Pancreas (tissue), 10 donors: ENCODE measurements around the gene LRRC39. TPM values are rescaled to one million over a fixed set of nuclear protein-coding genes. Genes with fewer than 3 reads are reported as not detected.

ENCODE experiments used
- ATAC-seq, 4 donors: fragments of 200-7000 bp; cut with Tn5 transposase; one replicate each; pipeline versions ENCODE4 v1.8.0 to v1.9.1; 2020; ENCODE audit warnings: mild to moderate bottlenecking in 4 of 4, moderate library complexity in 4 of 4
- DNase-seq, 6 donors: peaks; one replicate each; pipeline ENCODE4 v3.0.0-alpha.2; 2020
- FAIRE-seq: peaks from 2 replicates; lab custom pipeline; 2012; peaks lifted over from hg19 to GRCh38; lab: Jason Lieb, UNC
- H3K27ac ChIP-seq, 4 donors: fragments of 200-600 bp; sonication (generic); 1 replicate in 3 of 4; 2 replicates in 1 of 4; pipeline versions ENCODE4 v1.5.0 to v1.8.0; 2020
- H3K27me3 ChIP-seq, 4 donors: fragments of 200-600 bp; one replicate each; pipeline ENCODE4 v1.8.0; 2021
- H3K36me3 ChIP-seq, 3 donors: fragments of 200-600 bp; sonication (generic) in 1 of 3; one replicate each; pipeline versions ENCODE4 v1.5.0 to v1.8.0; 2020 to 2021
- H3K4me1 ChIP-seq, 3 donors: fragments of 200-600 bp; one replicate each; pipeline ENCODE4 v1.8.0; 2021
- H3K4me3 ChIP-seq, 4 donors: fragments of 200-600 bp; sonication (generic) in 2 of 4; one replicate each; pipeline versions ENCODE4 v1.5.0 to v1.8.0; 2020 to 2021
- H3K9me3 ChIP-seq, 4 donors: fragments of 200-600 bp; one replicate each; pipeline ENCODE4 v1.8.0; 2021
- CTCF ChIP-seq, 4 donors: fragments of 200-600 bp; sonication (generic) in 3 of 4; IDR thresholded peaks; one replicate each; pipeline versions ENCODE4 v1.5.0 to v1.8.0; 2021; ENCODE audit warnings: antibody characterized with exemption in 4 of 4
- WGBS, 2 donors: extraction: QIAGEN DNeasy Blood & Tissue Kit; methylation state at CpG; one replicate each; pipeline ENCODE4 v1.1.7; 2013; 5-methylcytosine and 5-hydroxymethylcytosine counted together
- intact Hi-C, 3 donors: fragments of 100-400 bp; cut with DNase I; formaldehyde crosslinking; loops; one replicate each; pipeline versions ENCODE4 v1.11.1 to v1.14.2; 2022
- polyA plus RNA-seq, 2 donors: library from polyadenylated mRNA; stranded (reverse); fragments of 200-250 nt; gene quantifications; one replicate each; pipeline ENCODE4 v1.2.3, GENCODE V29; 2013
- total RNA-seq, 6 donors: library from RNA; stranded (reverse); fragmentation: NEBNext Ultra II Directional in 4 of 6; extraction: Animal tissue kit (Norgen Biotek cat#: 25700) in 4 of 6; gene quantifications; one replicate each; pipeline versions ENCODE4 v1.2.1 to v1.2.4, GENCODE V29; 2021 to 2023
- donor health status: healthy with polysubstance abuse.
- donor health status: DM: no; HTN: no; CAD: no; lungs with moderate emphysema.
- donor health status: DM: no; HTN: no; CAD: no.
- donor health status: control.
- donor health status: control.
- donor health status: Bipolar disorder and iron deficiency.
- donor health status: DM: yes; HTN: yes; CAD: no.
- donor health status: DM: no; HTN: no; CAD: no.
- donor health status: DM: no; HTN: no; CAD: no.
- donor health status: DM: yes; HTN: yes; CAD: no.

LRRC39 gene
- total RNA-seq (under 1 TPM; 0.06 to 0.51 (median 0.34) TPM), polyA plus RNA-seq (1 to 10 TPM; 1.5 to 3.0 TPM)

- no peak for TF ChIP-seq CTCF (IDR thresholded peaks at IDR 0.05)
- no peak within 1 kb of the TSS for H3K27ac ChIP-seq
- no peak within 1 kb of the TSS for H3K4me3 ChIP-seq
- H3K4me1 ChIP-seq: no peaks in the 10 kb centered on the region
- no peaks in the 10 kb centered on the region for H3K27me3 ChIP-seq
- no peak for FAIRE-seq
- H3K9me3 ChIP-seq: no peaks in the 10 kb centered on the region
- no peak for ATAC-seq
- intact Hi-C loops: no loop called here
- no peaks in the 10 kb centered on the region for H3K36me3 ChIP-seq
- DNase-seq: no peak
- WGBS, 2 donors: 61 to 68% methylated on average over 5 of the region's 5 CpGs
These were observed at the start of gene LRRC39 for GRCh38 chr1:100178091-100178490. LRRC39 (minus strand) TSS chr1:100178256; CDS start chr1:100168516, 9,740 bp downstream.

DNA sequence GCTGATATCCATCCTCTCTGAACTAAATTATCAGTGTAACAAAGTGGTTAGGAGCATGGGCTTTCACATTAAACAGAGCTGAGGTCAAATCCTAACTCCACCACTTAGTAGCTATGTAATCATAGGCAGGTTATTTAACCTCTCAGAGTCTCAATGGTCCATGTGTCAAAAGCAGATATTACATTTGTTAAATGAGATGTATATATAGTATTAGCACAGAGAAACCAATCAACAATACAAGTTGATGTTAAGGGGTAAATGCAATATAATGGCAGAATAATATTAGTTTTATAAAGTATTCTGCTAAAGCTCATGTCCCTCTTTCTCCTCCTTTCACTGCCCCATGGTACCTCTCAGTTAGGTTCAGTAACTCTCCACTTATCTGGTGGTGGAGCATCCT is 44.4 kb upstream of the LRRC39 start:
- FAIRE-seq (no peak), DNase-seq (no peak), ATAC-seq (no peak)
- no peak overlapping the region for H3K27ac ChIP-seq
- no peaks in the 10 kb centered on the region for H3K4me1 ChIP-seq
- no peak overlapping the region for H3K4me3 ChIP-seq
- H3K9me3 ChIP-seq: no peaks in the 10 kb centered on the region
- intact Hi-C loops: no loop called here
- no peaks in the 10 kb centered on the region for H3K36me3 ChIP-seq
- TF ChIP-seq CTCF (IDR thresholded peaks at IDR 0.05): no peak
- H3K27me3 ChIP-seq: no peaks in the 10 kb centered on the region

DNA sequence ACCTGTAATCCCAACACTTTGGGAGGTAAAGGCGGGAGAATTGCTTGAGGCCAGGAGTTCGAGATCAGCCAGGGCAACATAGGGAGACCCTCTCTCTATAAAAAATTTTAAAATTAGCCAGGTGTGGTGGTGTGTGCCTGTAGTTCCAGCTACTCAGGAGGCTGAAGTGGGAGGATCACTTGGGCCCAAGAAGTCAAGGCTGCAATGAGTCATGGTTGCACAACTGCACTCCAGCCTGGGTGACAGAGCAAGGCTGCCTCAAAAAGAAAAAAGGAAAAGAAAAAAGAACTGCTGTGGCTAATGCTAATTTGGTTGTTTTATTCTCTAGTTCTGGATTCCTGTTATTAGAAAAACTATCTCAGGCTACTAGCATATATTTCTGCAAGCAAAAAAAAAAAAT is 41.8 kb upstream of the LRRC39 start:
- ATAC-seq (no peak), DNase-seq (no peak), FAIRE-seq (no peak)
- H3K36me3 ChIP-seq: peaks cover 0 to 6% (median 0%) of the 10 kb centered on the region in 3 donors
- H3K9me3 ChIP-seq: no peaks in the 10 kb centered on the region
- H3K4me3 ChIP-seq: no peak overlapping the region
- no peak for TF ChIP-seq CTCF (IDR thresholded peaks at IDR 0.05)
- 99 to 100% methylated on average over 2 of the region's 2 CpGs for WGBS, 2 donors
- intact Hi-C loops: no loop called here
- no peak overlapping the region for H3K27ac ChIP-seq
- H3K4me1 ChIP-seq: no peaks in the 10 kb centered on the region
- H3K27me3 ChIP-seq: no peaks in the 10 kb centered on the region

DNA sequence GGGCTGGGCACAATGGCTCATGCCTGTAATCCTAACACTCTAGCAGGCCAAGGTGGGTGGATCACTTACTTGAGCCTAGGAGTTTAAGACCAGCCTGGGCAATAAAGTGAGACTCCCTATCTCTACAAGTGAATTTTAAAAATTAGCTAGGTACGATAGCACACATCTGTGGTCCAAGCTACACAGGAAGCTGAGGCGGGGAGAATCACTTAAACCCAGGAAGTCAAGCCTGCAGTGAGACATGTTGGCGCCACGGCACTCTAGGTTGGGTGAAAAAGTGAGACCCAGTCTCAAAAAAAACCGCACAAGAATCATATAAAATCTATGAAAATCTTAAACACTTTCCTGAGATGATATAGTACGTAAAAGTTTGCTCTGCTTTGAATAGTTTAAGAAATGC is 41.4 kb upstream of the LRRC39 start:
- Histone ChIP-seq H3K9me3 (no peaks in the 10 kb centered on the region), H3K4me1 (no peaks in the 10 kb centered on the region), H3K36me3 (peaks cover 0 to 8% (median 3%) of the 10 kb centered on the region in 3 donors), H3K27ac (no peak overlapping the region), H3K4me3 (no peak overlapping the region), H3K27me3 (no peaks in the 10 kb centered on the region)
- FAIRE-seq (no peak), DNase-seq (no peak), ATAC-seq (no peak)
- TF ChIP-seq CTCF (IDR thresholded peaks at IDR 0.05): no peak
- intact Hi-C loops: no loop called here
- WGBS, 2 donors: 78% methylated on average over 6 of the region's 6 CpGs

DNA sequence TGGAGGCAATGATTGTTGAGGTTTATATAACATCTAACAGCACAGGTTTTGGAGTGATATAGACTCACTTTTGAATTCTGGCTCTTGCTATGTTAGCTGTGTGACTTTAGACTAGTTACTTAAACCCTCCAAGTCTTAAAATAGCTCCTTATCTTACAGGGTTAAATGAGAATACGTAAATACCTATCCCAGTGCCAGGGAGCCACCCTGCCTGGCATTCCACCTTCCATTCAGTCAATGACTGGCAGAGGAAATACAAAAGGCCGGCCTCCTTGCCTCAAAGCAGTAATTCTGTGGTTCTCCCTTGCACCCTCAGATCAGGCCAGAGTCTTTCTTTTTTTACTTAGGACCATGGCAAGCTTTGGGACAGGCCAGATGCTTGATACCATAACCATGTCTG is 39.8 kb upstream of the LRRC39 start:
- no peaks in the 10 kb centered on the region for H3K4me1 ChIP-seq
- FAIRE-seq: no peak
- no peak for DNase-seq
- 38 to 48% methylated on average over 2 of the region's 2 CpGs for WGBS, 2 donors
- no peak overlapping the region for H3K27ac ChIP-seq
- H3K9me3 ChIP-seq: no peaks in the 10 kb centered on the region
- TF ChIP-seq CTCF (IDR thresholded peaks at IDR 0.05): no peak
- no peak for ATAC-seq
- no peak overlapping the region for H3K4me3 ChIP-seq
- intact Hi-C loops: no loop called here
- H3K27me3 ChIP-seq: no peaks in the 10 kb centered on the region
- peaks cover 0 to 15% (median 9%) of the 10 kb centered on the region in 3 donors for H3K36me3 ChIP-seq
